Measurements from ENCODE around the gene NOTO. TPM values are rescaled to one million over a fixed set of nuclear protein-coding genes. Genes with fewer than 3 reads are reported as not detected.

The NOTO gene
- total RNA-seq, 1 donor: not detected

DNA sequence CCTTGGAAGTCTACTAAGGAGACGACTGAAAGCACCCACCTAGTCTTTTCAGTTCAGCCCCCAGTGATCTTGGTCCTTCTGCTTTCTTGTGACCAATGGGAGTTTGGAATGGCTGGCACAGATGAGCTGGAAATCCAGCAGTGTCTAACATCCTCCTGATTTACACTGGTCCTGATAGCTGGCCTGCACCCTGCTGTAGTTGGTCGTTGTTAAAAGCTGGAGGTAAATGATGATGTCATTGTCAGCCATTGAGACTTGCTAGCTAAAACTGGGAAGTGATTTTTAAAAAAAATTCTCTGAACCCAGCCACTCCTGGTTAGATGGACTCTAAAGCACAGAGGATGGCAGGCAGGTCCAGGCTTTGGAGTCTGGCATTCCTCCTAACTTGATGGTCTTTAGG lies 51.0 kb downstream of the NOTO start:
- no peak overlapping the region for H3K4me3 ChIP-seq (ENCODE audit: low read depth, low read length)
- no peak for DNase-seq (ENCODE audit: low read depth)
- TF ChIP-seq, protein P1, sequence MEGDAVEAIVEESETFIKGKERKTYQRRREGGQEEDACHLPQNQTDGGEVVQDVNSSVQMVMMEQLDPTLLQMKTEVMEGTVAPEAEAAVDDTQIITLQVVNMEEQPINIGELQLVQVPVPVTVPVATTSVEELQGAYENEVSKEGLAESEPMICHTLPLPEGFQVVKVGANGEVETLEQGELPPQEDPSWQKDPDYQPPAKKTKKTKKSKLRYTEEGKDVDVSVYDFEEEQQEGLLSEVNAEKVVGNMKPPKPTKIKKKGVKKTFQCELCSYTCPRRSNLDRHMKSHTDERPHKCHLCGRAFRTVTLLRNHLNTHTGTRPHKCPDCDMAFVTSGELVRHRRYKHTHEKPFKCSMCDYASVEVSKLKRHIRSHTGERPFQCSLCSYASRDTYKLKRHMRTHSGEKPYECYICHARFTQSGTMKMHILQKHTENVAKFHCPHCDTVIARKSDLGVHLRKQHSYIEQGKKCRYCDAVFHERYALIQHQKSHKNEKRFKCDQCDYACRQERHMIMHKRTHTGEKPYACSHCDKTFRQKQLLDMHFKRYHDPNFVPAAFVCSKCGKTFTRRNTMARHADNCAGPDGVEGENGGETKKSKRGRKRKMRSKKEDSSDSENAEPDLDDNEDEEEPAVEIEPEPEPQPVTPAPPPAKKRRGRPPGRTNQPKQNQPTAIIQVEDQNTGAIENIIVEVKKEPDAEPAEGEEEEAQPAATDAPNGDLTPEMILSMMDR (IDR thresholded peaks at IDR 0.05; ENCODE audit: insufficient read depth, low read length): no peak

DNA sequence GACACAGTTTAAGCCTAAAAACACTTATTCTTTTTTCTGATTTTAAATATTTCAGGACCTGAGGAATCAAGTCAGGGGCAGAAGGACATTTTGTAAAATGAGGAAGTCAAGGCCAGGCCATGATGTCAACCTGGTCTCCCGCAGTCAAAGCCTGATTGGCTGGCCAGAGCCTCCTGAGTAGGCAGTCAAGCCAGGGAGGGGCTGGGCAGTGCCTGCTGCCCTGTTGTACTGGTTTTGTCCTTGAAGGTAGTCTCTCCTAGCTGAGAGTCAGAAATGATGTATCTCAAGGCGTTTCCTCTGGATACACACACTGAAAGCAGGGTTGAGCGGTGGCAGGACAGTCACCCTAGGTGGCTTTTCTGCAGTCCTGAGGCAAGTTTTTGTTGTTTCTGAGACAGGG lies 51.5 kb downstream of the NOTO start:
- no peak overlapping the region for H3K4me3 ChIP-seq (ENCODE audit: low read depth, low read length)
- TF ChIP-seq, protein P1 (IDR thresholded peaks at IDR 0.05; ENCODE audit: insufficient read depth, low read length): no peak
- DNase-seq (ENCODE audit: low read depth): no peak

DNA sequence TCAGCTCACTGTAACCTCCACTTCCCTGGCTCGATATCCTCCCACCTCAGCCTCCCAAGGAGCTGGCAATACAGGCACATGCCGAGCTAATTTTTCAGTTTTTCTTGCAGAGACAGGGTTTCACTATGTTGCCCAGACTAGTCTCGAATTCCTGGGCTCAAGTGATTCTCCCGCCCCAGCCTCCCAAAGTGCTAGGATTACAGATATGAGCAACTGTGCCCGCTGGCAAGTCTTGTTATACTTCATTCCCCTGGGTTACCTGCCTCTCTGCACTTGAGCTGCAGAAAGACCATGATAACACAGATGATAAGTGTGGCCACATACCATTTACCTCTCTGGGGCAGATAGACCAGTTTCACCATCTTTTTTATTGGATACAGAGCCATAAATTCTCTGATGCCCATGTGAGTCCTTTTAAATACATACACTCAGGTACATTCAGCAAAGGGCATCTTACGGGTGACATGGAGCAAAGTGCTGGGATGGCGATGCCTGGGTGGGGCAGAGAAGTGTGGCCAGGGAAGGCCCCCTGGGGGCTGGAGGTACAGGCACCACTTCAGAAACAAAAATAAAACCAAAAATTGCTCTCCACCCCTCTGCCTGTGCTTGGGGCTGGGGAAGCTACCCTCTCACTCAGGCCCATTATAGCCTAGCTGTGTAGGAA lies 52.1 kb downstream of the NOTO start:
- no peak overlapping the region for H3K4me3 ChIP-seq (ENCODE audit: low read depth, low read length)
- no peak for DNase-seq (ENCODE audit: low read depth)
- TF ChIP-seq, protein P1 (IDR thresholded peaks at IDR 0.05; ENCODE audit: insufficient read depth, low read length): no peak

DNA sequence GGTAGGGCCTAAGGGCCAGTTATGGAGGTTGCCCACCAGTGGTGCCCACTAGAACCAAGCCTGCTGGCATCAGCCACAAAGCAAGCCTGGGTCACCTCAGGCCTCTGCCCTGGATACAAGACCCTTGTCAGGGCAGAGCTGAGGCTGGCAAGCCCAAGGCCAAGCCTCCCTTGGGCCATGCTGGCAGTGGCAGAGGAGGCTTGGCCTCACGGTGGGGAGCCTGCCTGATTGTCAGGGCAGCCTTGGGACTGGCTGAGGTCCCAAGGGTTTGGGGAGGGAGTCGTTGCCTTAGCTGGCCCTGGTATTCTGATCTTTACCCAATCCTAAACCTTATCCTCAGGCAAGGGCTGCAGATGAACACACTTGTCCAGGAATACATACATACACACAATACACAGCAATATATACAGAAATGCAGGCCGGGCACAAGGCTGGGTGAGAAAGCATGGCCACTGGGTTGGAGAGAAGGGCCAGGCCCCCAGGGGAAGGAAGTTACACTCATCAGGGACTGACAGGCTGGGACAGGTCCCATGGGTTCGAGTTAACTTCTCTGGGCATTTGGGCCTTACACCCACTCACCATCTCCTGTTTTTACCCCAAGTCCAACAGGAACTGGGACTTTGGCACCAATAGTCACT lies 52.8 kb downstream of the NOTO start:
- no peak overlapping the region for H3K4me3 ChIP-seq (ENCODE audit: low read depth, low read length)
- no peak for DNase-seq (ENCODE audit: low read depth)
- TF ChIP-seq, protein P1 (IDR thresholded peaks at IDR 0.05; ENCODE audit: insufficient read depth, low read length): no peak

DNA sequence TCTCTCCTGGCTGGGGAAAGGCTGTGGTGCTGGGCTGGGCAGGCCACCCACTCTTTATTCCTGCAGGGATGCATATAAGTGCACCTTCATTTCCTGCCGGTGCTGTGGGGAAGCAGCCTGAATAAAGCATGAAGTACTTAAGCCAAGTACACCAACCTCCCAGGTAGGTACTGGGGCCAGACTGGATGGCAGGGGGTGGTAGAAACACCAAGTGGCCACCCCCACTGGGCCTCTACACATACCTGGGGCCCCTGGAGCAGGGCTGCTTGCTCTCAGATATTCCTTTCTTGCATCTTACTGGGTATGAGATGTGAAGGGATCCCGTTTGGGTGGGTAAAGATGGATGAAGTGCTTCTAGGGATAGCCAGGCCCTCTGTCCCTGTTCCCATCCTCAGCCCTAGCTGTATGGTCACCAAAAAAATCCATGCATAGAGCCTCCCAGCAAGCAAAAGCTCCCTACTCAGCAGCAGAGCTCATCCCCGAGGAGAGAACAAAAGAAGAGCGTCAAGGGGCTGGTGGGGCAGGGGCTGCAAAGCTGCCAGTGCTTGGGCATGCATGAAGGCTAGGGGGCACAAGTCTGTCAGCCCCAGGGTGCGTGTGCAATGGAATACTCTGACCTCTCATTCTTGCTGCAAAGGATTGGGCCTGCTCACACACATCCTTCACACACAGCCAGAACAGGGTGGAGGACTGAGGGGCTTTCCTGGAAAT lies 53.7 kb downstream of the NOTO start:
- DNase-seq (ENCODE audit: low read depth): no peak
- TF ChIP-seq, protein P1 (IDR thresholded peaks at IDR 0.05; ENCODE audit: insufficient read depth, low read length): no peak
- H3K4me3 ChIP-seq (ENCODE audit: low read depth, low read length): no peak overlapping the region

DNA sequence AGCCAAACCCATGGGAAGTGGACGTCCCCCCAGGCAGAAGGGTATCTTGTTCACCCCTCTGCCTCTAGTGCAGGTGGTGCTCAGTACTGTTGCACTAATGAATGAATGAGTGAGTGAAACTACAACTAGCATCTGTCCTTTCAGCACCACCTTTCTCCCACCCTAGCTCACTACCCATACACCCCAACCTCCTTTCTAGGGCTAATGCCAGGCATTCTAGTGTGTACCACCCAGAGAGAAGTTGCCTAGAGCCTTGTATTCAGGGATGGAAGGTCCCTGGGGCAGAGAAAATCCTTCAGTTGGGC lies 54.2 kb downstream of the NOTO start:
- H3K4me3 ChIP-seq (ENCODE audit: low read depth, low read length): no peak overlapping the region
- DNase-seq (ENCODE audit: low read depth): no peak
- TF ChIP-seq, protein P1 (IDR thresholded peaks at IDR 0.05; ENCODE audit: insufficient read depth, low read length): no peak
